GOT3 (cell line): ENCODE measurements around the gene ZNF496.
"Not testable (repeated sequence)": the region's sequence is repeated elsewhere in the genome, so short reads cannot be mapped to it uniquely, and the experiment has no call there.

Experiments used
- DNase-seq: peaks from one replicate; lab custom pipeline; 2025; ENCODE audit warnings: mixed read lengths; lab: John Stamatoyannopoulos, UW

ZNF496 gene

DNA sequence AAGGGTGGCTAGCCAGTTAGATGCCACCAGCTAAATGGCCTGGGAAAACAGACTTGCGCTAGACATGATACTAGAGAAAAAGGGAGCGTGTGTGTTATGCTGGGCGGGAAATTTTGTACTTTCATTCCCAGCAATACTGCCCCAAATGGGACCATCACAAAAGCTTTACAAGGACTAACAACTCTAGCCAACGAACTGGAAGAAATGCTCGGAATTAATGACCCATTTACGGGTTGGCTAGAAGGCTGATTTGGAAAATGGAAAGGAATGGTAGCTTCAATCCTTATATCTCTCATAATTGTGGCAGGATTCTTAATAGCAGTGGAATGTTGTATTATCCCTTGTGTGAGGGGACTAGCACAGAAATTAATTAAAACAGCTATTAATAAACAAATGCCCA lies 27.9 kb upstream of the ZNF496 start:
- no peak for DNase-seq

DNA sequence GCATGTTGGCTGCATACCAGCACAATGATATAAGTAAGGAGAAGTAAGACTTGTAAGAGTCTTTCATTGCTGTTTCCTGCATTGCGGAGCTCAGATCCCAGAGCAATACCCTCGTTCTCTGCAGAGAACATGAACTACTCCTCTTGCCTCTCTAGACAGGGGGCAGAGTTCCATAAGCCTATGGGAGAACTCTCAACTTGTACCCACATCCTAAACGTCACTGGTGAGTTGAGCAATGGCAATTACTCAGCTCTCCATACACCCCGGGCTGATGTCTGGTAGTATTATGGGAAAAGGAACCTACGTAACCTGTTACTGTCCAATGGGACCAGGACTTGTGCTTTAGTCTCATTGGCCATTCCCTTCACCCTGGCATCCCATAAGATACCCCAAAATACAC lies 27.3 kb upstream of the ZNF496 start:
- no peak for DNase-seq

DNA sequence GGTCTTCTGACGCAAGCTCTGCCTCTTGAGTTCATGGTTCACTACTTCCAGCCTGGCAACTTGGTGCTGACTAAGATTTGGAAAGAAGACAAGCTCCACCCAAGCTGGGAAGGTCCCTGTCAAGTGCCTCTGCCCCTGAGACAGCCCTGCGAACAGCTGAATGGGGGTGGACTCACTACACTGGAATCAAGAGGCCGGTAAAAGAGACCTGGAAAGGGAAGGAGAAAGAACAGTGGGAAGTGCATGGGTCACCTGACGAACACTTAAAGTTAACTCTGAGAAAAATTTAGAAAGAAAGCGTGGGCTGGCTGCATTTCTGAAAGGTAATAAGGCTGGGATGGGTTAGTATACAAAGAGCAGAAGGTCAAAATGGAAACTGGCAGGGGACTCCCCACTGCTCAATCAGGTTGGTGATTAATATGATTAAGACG lies 26.1 kb upstream of the ZNF496 start:
- DNase-seq: peak; percentile 42

DNA sequence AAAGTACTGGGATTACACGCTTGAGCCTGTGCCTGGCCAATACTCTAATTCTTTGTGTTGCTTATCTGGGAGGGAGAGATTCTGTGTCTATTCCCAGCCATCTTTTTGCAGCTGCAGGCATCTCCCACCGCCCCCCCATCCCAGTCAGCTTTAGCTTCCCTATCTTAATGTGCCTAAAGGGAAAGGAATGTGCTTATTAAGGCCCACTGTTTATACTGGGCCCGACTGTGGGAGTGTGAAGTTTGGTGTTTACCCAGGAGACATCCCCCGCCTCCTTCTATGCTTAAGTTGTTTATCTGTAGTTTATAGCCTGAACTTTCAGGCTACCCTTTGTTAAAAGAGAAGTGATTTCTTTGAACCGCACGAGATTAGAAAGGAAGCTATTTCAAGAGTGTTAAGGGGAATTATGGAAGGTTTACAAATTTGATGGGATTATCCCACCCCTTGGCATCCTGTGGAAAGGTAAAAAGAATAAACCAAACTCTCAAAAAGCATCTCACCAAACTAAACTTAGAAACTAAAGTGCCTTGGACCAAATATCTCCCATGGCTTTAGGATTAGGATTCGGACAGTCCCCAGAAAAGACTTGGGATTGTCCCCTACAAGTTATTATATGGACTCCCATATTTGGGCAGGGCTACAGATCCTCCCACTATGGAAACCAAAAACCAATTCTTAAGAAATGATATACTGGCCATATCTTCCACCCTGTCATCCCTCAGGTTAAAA lies 25.5 kb upstream of the ZNF496 start:
- no peak for DNase-seq

DNA sequence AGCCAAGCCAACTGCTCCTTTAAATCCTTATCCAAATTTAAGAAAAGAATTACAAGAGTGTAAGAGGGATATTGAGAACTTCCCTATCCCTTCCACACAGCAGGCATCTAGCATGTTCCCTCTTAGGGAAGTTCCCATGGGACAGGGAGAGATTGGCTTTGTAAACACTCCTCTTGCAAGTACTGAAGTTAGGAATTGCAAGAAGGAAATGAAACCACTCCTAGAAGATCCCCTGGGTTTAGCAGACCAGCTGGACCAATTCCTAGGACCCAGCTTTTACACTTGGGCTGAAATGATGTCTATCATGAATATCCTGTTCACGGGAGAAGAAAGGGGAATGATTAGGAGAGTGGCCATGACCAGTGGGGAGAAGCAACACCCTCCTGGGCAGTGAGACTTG lies 23.5 kb upstream of the ZNF496 start:
- DNase-seq: not testable (repeated sequence)

DNA sequence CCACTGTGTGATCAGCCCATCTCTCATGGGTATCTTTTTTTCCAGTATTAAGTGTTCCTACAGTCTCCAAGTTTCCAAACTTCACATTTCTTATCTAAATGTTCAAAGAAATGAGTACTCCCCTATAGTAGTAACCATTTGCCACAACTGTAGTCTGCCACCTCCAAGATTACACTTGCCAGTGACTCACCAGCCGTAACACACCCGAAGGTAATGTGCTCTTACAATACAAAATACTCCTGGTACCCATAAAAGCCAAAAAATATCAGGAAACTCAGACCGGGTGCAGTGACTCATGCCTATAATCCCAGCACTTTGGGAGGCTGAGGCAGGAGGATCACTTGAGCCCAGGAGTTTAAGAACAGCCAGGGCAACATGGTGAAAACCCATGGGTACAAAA lies 20.5 kb upstream of the ZNF496 start:
- no peak for DNase-seq

DNA sequence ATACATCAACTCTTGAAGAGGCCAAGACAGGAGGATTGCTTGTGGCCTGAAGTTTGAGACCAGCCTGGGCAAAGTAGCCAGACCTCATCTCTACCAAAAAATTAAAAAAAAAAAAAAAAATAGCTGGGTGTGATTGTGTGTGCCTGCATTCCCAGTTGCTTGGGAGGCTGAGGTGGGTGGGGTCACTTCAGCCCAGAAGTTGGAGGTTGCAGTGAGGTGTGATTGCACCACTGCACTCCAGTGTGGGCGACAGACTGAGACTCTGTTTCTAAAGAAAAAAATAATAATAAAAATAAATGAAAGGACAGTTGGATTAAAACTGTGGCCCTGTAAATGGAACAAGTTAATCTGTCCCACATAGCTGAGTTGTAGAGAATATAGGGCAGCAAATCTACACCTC lies 18.9 kb upstream of the ZNF496 start:
- DNase-seq: no peak

DNA sequence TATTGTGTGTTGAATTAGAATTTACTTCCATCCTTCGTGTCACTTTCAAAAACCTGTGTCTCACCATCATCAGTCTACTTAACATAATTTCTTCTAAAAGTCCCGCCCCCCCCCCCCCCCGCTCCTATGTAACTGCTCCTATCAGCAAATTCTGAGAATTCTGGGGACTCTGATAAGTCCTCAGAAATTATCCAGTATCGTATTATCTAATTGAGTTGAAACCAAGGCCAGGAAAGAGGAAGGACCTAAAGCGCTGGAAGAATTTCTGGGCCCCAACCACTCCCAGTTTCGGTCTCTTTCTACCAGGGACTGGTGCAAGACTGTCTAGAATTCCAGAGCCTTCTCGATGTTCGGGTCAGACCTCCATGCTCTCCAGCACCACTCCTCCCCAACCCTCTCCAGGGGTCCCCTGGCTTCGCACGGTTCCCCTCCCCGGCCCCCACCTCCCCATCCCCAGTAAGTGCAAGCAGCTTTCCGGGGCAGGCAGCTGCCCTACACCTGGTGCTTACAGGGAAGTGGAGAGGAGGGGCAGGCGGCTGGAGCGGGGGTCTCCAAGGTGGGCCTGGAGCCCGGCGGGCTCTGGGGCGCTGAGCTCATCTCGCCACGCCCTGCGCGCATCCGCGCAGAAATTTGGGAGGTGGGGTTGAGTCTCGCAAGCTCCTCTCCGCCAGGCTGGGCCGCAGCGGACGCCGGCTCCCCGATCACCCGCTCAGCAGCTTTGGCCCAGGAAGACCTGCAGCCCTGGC lies 16.0 kb upstream of the ZNF496 start:
- no peak for DNase-seq

DNA sequence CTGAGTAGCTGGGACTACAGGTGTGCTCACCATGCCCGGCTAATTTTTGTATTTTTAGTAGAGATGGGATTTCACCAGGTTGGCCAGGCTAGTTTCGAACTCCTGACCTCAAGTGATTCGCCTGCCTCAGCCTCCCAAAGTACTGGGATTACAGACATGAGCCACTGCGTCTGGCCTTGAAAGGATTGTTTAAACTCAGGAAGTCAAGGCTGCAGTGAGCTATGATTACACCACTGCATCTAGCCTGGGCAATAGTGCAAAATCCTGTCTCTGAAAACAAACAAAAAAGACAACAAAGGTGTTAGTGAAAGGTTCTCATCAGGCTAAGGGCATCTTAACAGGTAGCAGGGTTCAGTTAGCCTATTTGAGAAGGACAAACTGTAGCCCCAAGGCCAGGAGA lies 14.2 kb upstream of the ZNF496 start:
- DNase-seq: no peak

DNA sequence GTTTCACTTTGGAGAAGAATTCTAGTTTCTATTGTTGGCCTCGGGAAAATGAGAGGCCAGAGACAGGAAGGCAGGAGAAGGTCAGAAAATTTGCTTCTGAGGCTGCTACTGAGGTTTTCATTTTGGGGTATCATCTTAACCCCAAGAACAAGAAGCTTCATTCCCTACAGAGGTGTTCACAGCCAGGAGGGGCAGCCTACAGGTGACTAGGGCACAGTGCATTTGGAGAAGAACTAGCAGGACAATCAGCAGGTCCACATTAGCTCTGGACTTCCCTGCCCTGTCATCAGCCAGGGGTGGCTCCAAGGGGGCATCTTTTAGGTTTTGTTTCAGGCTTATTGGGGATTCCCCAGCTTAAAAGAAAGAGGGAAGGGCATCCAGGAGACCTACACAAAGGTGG lies 12.1 kb upstream of the ZNF496 start:
- DNase-seq: no peak

DNA sequence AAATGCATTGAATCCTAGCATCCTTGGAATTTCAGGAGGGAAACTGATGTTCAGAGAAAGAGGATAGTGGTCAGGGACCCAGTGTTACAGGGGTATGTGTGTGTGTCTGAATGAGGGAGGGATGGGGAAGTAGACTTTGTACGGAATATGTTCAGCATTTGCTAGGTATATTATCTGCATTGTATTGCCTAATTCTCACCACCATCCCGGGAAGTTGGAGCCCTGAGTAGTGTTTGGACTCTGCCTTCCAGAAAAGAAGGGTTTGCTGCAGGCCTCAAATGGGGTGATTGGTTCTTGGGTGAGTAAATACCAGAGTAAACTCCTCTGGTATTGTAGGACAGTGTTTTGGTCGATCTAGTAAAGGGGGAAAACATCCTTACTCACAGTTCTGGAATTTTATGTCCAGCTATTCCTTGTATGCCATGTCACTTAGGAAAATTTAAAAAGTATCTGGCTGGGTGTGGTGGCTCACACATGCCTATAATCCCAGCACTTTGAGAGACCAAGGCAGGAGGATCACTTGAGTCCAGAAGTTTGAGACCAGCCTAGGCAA lies 7.1 kb upstream of the ZNF496 start:
- DNase-seq: no peak

DNA sequence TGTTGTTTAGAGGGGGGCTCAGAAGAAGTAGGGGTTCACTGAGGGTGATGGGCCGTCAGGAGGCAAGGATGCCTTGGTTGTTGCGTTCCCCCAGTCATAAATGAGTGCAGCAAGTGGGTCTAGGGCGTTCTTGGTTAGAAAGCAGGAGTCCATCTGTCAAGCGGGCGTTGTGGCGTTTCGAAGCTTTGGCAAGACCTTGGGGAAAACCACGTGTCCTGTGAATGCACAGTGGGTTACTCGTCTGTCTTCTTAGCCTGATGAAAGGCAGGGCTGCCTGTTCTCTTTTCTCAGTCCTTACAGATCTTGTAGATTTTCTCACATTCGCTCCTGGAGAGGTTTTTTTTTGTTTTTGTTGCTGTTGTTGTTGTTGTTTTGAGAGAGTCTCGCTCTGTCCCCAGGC lies 6.3 kb upstream of the ZNF496 start:
- DNase-seq: no peak

DNA sequence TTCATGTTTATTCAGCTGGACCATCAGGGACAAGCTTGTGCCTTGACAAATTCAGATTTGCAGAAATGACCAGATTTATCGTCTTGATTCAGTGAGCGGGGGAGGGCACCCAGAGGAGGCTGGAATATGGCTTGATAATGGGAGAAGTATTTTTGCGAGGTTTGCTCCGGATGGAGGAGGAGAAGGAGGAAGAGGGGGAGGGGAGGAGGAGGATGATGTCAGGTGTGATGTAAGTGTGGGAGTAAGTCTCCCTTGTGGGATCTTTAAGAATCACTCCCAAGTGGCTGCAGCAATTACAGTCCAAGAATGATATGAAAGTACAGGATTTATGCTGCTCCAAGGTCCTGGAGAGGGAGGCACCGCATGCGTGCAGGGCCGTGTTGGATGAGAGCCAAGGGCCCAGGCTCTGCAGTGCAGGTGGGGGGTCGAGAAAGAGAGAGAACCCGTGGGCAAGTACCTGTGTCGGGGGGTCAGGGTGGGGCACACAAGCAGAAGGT lies 5.6 kb upstream of the ZNF496 start:
- DNase-seq: no peak

DNA sequence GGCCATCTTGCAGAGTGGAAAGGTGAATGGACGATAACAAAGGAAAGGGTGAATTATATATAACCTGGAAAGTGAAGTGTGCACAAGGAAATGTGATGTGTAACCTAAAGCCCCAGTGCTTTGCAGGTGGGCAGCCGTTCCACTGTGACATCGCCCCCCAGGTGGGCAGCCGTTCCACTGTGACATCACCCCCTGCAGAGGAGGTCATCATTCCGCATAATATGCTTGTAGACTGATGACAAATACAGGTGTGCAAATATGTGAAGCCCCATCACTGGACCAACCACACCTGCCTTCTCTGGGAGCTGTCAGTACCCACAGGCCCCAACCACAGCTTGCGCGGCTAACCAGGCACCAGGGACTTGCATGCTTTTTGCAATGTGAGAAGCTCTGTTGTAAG lies 4.7 kb upstream of the ZNF496 start:
- DNase-seq: no peak

DNA sequence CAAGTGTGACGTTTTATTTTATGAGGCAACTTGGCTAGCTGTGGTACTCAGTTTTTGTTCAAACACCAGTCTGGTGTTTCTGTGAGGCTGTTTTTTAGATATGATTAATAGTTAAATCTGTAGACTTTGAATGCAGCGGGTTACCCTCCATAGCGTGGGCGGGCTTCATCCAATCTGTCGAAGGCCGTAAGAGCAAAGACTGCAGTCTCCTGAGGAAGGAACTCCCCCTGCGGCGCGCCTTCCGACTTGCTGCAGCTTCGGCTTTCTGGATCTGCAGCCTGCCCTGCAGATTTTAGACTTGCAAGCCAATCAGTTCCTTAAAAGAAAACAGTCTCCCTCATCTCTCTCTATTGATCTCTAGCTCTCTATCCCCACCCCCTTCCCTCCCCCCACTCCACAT lies 4.2 kb upstream of the ZNF496 start:
- DNase-seq: no peak

DNA sequence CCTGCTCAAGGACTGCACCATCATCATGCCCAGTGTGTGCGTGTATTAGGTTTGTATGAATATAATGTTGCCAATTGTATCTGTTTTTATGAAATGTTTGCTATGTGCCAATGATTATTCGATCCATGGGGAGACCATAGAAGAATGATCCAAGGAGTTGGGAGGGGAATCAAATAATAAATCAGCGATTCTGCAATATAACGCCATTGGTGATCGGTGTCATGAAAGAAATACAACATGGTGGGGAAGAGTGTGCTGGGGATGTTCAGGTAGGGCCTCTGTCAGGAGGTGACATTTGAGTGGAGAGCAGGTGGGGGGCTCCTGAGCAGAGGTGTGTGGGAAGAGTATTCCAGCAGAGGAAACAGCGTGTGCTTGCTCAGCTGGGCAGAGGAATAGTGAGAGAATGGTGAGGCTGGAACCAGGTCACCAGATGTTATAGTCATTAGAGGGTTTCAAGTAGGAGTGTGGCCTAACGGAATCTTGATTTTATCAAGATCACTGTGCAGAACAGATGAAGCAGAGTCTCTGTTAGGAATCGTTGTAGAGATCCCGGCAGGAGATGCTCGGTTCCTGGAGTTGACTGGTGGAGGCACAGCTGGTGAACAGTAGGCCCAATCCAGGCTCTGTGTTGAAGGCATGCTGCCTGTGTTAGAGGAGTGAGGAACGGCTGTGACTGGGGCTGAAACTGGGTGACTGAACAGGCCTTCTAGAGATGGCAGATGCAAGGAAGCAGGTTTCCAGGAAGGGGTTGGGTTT lies 2.9 kb upstream of the ZNF496 start:
- no peak for DNase-seq

DNA sequence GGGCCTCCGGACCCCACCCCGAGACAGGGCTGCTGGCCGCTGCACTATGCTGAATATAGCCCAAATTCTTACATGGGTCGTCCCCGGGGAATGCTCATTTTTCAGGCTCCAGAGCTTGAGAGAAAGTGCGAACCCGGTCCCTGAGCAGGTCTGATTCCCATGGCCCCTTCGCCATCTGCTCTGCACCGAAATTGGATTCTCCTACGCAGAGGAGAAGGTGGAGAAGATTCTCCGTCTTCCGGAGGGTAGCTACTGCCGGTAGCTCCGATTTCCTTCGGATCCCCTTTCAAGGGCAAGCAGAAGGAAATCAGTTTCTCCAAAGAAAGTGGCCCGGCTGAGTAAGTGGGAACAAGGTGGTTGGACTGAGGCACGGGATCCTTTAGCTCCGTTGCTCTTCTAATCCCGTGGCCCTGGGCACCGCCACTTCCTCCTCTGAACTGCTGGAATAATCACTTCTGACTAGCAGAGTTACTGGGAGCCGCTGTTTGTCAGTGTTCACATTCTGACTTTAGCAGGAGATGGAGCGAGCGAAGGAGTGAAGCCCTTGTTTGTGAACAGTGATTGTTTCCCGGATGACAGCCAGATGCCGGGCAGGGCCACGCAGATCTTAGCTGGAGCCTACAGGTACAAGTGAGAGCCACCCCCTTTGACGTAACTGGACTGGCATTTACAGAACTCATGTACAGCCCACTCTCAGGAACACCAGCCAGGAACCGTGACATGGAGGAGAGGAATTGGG lies 1.1 kb upstream of the ZNF496 start:
- no peak for DNase-seq

DNA sequence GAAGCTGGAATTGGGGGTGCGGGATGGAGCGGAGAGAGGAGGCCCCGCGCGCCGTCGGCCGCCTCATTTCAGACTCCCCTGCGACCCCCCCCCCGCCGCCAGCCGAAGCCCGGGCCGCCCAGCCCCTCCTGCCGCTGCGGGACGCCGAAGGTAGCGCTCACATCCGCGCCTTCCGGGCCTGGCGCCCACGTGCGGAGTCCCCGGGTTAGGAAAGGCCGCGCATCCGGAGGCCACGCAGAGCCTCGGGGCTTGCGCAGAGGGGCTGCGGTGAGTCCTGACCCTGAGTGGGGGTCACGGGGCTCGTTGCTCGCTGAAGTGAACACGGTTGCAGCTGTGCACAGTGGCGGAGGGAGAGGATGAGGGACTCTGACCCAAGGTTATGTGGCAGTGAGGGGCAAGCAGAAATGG lies 552 bp upstream of the ZNF496 start:
- DNase-seq: peak; percentile 26

DNA sequence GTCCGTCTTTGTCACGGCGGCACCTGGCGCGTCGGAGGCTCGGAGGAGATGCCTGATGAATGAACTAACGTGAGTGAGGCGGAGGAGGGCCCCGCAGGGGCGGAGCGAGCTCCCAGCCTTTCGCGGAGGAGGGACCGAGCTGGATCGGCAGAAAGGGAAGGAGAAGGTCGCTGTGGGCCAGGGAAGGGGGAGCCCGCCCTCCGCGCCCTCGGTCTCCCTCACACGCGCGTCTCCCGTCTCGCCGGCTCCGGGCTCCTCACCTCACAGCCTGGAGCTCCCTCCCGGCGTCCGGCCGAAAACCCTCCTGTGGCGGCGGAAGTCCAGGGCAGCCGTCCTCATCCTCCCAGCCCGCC lies 519 bp downstream of the ZNF496 start:
- peak; percentile 65 for DNase-seq

DNA sequence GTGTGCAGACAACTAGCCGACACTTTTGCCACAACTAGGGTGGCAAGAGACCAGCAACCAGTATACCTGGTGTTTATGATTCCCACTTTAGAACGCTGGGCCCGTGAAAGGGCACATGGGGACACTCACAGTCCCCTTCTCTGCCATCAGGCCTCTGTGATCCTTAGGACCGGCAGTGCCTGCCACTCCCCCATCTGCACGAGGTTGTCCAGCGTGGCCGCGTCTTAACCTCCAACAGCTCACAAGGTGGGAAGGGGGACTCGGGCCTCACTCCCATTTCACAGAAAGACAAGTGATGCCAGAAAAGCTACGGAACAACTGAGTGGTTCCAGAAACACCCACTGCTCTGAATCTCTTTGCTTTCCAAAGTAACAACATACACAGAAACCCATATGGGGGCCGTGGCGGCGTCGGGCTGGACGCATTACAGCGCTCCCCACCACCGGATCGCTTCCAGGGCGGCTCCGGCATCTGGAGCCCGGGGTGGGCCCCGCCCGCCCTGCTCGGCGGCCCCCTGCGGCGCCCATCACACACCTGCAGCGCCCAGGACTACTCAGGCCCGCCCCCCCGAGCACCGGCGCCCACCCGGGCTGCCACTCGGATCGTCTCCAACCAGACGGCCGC lies 1.0 kb downstream of the ZNF496 start:
- DNase-seq: no peak

DNA sequence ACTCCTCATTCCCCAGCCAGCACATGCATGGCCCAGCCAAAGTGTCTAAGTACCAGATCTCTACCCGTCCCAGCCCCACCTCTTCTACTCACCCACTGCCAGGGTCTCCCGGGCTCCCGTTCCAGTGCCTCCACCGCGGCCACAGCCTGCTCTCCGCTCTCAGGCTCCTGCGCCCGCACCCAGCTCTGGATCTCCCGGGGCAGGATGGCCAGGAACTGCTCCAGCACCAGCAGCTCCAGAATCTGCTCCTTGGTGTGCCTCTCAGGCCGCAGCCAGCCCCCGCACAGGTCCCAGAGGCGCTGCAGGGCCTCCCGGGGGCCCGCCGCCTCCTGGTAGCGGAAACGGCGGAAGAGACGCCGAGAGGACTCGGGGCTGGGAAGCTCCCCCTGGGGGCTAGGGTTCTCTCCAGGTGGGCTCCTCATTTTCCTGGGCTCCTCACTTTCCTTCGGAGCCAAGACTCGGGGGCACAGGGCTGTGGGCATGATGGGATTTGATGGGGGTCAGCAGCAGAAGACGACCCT lies 2.5 kb downstream of the ZNF496 start:
- no peak for DNase-seq
